Measurements from ENCODE around the gene PTDSS2.
"Not testable (repeated sequence)": the region's sequence is repeated elsewhere in the genome, so short reads cannot be mapped to it uniquely, and the experiment has no call there.

PTDSS2 gene

GRCh38 chr11:508956-509355, 58.9 kb downstream of the PTDSS2 start:
- no peak for DNase-seq

GRCh38 chr11:512761-513595, 62.9 kb downstream of the PTDSS2 start:
- peak in 1 of 3 donors; percentile 37 for DNase-seq

GRCh38 chr11:514606-515005, 64.5 kb downstream of the PTDSS2 start:
- no peak for DNase-seq

GRCh38 chr11:515131-515530, 65.1 kb downstream of the PTDSS2 start:
- DNase-seq, result no peak

GRCh38 chr11:516400-516799, 66.3 kb downstream of the PTDSS2 start:
- no peak for DNase-seq

GRCh38 chr11:516918-517685, 67.0 kb downstream of the PTDSS2 start:
- DNase-seq, result not testable (repeated sequence)

GRCh38 chr11:518463-519202, 68.6 kb downstream of the PTDSS2 start:
- DNase-seq, result peak; percentile 93 to 99 (median 98)

- peak in 2 of 3 donors; percentile 51 to 61 for DNase-seq
Measured at GRCh38 chr11:520428-521176, 70.5 kb downstream of the PTDSS2 start.

GRCh38 chr11:521177-521688, 71.2 kb downstream of the PTDSS2 start:
- no peak for DNase-seq

- no peak for DNase-seq
Measured at GRCh38 chr11:526192-526591, 76.1 kb downstream of the PTDSS2 start.

GRCh38 chr11:528166-528814, 78.2 kb downstream of the PTDSS2 start:
- DNase-seq, result no peak

- DNase-seq, result no peak
Measured at GRCh38 chr11:528815-529727, 79.0 kb downstream of the PTDSS2 start.

- no peak for DNase-seq
Measured at GRCh38 chr11:529728-530411, 79.8 kb downstream of the PTDSS2 start.

GRCh38 chr11:530960-531831, 81.1 kb downstream of the PTDSS2 start:
- no peak for DNase-seq

GRCh38 chr11:531919-532526, 81.9 kb downstream of the PTDSS2 start:
- no peak for DNase-seq

- DNase-seq, result no peak
Measured at GRCh38 chr11:532527-532985, 82.5 kb downstream of the PTDSS2 start.

- no peak for DNase-seq
Measured at GRCh38 chr11:532986-533585, 83.0 kb downstream of the PTDSS2 start.

All from suppressor macrophage treated with lipopolysaccharide for 1 hour (primary cell).